HL-60/S4 (cell line): ENCODE measurements around the gene TANC1.
"Not testable (repeated sequence)": the region's sequence is repeated elsewhere in the genome, so short reads cannot be mapped to it uniquely, and the experiment has no call there.

Experiments used
- in situ Hi-C: fragments of 300-500 bp; cut with MboI; formaldehyde crosslinking; loops from 2 replicates; pipeline ENCODE4 v1.14.3; 2022; ENCODE audit warnings: low sequenced_read_pairs

Gene TANC1

DNA sequence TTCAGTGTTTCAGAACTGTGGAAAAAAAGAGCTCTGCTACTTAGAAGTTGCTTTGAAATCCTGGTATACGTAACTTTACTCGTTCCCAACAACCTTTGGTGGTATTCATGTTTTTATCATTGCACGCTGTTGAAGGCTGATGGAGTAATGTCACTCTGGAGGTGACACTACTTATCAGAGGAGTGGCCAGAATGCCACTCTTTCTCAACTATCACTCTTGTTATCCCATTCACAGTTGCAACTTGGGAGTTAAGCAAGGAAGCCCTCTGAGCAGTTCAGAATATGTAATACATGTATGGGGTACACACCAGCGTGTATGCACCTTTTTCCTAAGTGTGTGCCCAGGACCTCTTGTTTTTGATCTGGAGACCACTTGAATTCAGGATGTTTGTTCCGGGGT lies 53.6 kb downstream of the TANC1 start:
- in situ Hi-C loops: no loop called here

DNA sequence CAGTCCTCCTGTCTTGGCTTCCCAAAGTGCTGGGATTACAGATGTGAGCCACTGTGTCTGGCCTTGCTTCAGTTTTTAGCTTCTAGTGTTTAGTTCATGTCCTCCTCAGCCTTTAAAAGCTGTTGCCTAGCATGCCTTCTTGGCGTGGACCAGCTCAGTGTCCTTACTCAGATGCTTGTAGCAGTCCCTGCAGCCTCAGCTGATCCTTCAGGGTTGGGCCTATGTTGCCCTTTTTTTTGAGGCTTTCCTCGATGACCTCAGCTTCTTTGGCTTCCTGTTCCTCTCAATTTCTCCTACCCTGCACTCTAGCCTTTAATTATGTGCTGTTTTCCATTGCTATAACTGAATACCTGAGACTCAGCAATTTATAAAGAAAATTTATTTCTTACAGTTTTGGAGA lies 57.7 kb downstream of the TANC1 start:
- in situ Hi-C loops: no loop called here

- in situ Hi-C loops: no loop called here
Observed at GRCh38 chr2:159028776-159029175, 60.3 kb downstream of the TANC1 start.

- in situ Hi-C loops: no loop called here
Observed at GRCh38 chr2:159029936-159030335, 61.5 kb downstream of the TANC1 start.

DNA sequence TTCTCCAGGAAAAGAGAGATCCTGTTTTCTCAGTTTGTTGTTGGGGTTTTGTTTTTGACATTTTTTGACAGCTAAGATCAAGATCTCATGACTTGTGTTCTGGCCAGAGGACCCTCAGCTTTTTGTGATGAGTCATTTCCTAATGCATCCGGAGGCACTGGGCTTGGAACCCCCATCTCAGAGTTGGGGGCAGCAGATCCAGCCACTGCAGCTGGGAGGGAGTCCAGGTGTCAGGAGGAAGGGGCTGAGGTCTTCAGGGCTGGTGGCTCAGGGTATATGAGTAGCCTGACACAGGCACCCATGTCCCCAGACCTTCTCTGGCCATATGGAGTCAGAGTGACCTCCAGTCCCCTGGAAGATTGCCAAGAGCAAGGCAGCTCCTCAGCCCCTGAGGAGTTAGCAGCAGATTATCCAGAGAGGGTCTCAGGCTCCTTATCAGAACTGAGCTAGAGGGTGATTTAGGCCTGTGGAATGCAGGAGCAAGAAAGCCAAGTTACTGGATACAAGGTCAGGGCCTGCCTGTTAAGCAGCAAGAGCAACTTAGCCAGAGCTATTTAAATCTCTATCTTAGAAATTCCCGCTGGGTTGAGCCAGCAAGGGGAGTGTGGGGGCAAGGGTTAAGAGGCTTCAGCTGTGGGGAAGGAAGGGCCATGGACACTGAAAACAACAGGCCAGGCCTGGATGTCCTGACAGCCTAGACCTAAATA lies 62.4 kb downstream of the TANC1 start:
- in situ Hi-C loops: no loop called here

- in situ Hi-C loops: no loop called here
Observed at GRCh38 chr2:159032146-159032545, 63.7 kb downstream of the TANC1 start.

- in situ Hi-C loops: no loop called here
Observed at GRCh38 chr2:159032580-159032979, 64.1 kb downstream of the TANC1 start.

- in situ Hi-C loops: no loop called here
Observed at GRCh38 chr2:159034713-159035112, 66.3 kb downstream of the TANC1 start.

DNA sequence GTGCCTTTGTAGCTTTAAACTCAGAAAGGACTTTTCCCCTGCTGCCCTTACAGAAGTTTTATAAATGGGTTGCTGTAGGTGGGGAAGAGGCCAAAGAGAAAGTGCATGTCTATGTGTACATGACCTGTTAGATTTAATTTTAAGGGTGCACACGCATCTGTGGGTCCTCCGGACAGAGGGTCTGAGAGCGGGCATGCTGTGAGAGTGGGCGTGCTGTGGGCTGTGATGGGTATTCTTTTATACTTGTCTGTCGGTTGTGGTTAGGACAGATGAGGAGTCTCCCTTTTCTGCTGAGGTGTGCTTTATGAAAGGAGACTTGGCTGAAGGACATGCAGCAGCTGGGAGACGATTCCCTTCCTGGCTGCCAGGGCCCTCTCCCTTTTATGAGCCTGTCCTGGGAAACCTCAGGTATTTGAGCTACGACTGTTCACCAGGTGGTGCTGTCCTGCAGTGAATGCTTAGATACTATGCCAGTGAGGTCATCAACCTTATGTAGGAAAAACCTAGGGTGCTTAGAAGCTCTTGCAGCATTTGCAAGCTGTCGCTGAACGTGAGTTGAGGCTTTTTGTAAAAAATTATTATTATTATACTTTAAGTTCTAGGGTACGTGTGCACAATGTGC lies 67.5 kb downstream of the TANC1 start:
- in situ Hi-C loops: no loop called here

DNA sequence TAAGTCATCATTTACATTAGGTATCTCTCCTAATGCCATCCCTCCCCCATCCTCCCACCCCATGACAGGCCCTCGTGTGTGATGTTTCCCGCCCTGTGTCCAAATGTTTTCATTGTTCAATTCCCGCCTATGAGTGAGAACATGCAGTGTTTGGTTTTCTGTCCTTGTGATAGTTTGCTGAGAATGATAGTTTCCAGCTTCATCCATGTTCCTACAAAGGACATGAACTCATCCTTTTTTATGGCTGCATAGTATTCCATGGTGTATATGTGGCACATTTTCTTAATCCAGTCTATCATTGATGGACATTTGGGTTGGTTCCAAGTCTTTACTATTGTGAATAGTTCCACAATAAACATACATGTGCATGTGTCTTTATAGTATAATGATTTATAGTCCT lies 68.0 kb downstream of the TANC1 start:
- in situ Hi-C loops: not testable (repeated sequence)

DNA sequence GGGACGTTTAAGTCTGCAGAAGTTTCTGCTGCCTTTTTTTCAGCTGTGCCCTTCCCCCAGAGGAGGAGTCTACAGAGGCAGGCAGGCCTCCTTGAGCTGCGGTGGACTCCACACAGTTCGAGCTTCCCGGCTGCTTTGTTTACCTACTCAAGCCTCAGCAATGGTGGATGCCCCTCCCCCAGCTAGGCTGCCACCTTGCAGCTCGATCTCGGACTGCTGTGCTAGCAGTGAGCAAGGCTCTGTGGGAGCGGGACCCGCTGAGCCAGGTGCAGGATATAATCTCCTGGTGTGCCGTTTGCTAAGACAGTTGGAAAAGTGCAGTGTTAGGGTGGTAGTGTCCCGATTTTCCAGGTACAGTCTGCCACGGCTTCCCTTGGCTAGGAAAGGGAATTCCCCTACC lies 72.9 kb downstream of the TANC1 start:
- in situ Hi-C loops: not testable (repeated sequence)

DNA sequence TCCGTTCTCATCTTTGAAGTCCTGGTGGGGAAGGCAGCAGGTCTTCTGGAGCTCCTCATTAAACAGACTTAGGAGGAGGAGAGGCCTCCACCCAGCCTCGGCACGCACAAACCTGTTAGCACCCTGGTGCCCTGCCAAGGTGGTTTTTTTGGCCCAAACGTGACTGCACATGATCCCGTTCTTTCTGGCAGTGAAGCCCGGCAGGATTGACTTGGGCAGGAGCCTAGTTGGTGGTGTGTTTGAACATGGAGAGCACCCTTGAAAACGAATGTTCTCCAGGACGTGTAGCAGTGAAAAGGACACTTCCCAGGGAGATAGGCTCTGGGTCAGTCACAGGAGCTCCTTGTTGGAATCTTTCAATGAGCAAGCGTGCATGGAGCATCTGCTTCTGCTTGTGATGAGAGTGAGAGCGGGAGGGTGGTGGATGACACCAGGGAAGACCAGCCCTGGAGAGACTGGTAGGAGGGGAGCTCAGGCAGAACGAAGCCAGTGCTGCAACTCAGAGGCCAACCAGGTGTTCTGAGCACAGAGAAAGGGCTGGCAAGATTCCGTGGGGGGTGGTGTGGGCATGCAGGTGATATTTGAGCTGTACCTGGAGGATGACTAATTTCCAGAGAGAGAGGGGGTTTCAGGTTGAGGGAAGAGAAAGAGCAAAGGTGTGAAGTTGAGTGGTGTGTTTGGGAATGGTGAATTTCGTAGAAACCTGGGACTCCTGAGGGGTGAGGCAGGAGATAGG lies 73.8 kb downstream of the TANC1 start:
- in situ Hi-C loops: no loop called here

DNA sequence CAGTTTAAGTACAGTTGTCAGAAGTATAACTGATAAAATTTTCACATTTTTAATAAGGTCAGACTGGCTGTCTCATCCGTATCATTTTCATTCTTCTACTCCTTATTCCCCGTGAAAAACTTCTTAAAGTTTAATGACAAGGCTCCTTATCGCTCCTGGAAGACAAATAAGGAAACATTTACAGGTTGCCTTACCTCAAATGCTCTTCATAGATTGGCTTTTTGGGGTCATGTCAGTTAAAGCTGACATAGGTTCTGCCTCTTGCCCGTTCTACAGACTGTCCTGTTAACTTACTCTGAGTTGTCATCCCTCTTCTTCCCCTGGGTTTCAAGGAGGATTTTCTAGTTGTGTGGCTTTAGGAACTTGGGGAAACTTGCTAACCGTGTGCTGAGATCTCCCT lies 75.3 kb downstream of the TANC1 start:
- in situ Hi-C loops: no loop called here

GRCh38 chr2:159044804-159045286 lies 76.4 kb downstream of the TANC1 start:
- in situ Hi-C loops: no loop called here

DNA sequence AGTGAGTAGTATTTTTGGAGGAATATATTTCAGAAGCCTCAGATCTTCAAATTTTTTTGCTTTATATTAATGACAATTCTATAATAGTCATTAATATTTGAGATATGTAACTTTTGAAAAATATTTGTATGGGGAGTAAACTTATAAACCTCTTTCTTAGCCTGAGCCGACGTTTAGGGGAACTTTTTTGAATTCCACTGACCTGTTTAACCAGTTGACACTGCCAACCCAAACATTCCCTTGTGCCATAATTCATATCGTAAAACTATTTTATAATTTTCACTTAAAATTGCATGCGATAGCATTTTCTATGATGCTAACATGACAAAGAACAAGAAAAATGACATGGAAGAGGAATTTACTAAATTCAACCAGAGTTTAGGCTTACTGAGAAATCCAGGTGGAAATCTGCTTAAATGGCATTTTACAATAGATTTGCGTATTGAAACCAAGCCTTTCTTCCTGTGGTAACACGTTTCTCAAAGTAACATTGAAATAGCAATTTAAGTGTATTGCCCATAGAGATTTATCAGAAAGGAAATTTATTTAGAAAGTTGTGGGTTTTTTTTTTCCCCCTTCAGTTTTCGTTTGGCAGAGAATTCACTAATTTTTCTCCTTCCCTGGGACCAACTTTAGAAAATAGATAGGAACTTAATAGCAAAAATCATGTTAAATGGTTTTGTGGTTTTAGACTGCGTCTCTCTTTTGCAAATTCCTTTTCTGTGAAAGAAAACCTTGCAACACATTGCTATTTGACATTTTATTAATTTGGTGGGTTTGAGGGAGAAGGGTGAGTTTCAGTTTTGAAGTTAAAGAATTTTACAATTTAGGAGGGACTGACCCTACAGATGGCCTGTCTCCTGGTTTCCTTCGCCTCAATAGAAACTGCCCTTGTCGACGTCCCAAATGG lies 77.4 kb downstream of the TANC1 start:
- in situ Hi-C loops: no loop called here

DNA sequence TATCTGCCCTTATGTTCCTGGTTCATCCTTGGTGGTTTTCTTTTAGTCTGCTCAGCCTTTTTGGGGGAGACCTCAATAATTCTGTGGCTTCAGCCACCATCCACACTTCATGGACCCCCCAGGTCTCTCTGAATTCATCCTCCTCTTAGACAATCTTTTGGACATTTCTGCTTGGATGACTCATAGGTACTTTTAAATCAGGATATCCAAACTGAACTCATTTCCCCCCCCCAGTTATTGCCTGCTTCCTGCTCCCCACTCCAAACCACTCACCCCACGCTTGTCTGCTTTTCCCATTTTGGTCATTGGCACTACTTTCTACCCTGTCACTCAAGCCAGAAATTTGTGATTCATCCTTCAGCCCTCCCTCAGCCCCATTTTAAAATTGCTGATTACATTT lies 78.5 kb downstream of the TANC1 start:
- in situ Hi-C loops: no loop called here

DNA sequence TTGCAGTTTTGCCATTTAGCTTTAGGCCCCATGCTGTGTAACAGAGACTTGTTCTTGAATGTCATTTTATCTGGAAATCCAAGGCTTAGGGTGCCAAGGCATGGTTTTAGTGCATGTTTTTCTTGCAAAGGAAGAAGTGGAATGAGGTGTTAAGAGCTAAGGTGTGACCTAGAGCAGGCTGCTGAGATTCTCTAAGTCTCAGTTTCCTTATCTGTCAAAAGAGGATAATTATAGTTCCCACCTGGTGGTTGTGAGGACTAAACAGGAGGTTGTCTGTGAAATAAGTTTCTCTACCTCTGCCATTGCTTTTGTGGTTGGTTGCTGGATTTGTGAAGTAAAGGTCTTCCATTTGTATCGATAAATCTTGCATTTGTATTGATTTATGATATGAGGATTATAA lies 82.0 kb downstream of the TANC1 start:
- in situ Hi-C loops: no loop called here

DNA sequence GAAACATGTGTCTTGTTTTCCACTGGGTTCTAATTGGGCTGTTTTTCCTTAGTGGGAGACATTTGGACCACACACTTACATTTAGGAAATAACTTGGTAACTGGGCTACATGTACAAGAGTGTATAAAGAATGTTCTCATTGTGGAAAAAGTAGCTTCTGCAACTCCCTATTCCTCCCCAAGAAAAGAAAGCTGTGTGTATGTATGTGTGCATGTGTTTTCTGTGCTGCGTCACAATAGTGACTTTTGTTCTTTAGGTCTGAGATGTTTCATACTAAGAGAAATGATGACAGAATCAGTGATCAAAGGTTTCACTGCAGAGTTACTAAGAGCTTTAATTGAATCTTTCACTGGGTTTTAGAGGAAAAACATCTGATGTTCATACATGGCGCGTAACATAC lies 82.7 kb downstream of the TANC1 start:
- in situ Hi-C loops: no loop called here

GRCh38 chr2:159051661-159052060 lies 83.2 kb downstream of the TANC1 start:
- in situ Hi-C loops: no loop called here

- in situ Hi-C loops: no loop called here
Observed at GRCh38 chr2:159052157-159052601, 83.7 kb downstream of the TANC1 start.
